Mucosa of stomach (tissue), 1 donor: ENCODE results near the gene REG1A.

ENCODE experiments used
- H3K27me3 ChIP-seq: one replicate; pipeline ENCODE4 v1.7.0; 2013; ENCODE audit warnings: mild to moderate bottlenecking, low read length; ENCODE audit not compliant: control insufficient read depth, insufficient read depth
- H3K36me3 ChIP-seq: one replicate; pipeline ENCODE4 v1.7.0; 2013; ENCODE audit warnings: low read length; ENCODE audit not compliant: control insufficient read depth, insufficient read depth
- H3K4me1 ChIP-seq: one replicate; pipeline ENCODE4 v1.7.0; 2013; ENCODE audit warnings: mild to moderate bottlenecking, low read length; ENCODE audit not compliant: control insufficient read depth, insufficient read depth
- H3K4me3 ChIP-seq: one replicate; pipeline ENCODE4 v1.7.0; 2013; ENCODE audit warnings: low read length
- H3K9ac ChIP-seq: one replicate; pipeline ENCODE4 v1.7.0; 2013; ENCODE audit warnings: mild to moderate bottlenecking, low read length, moderate library complexity
- H3K9me3 ChIP-seq: one replicate; pipeline ENCODE4 v1.7.0; 2013; ENCODE audit warnings: mild to moderate bottlenecking, low read length, moderate library complexity; ENCODE audit not compliant: control insufficient read depth
- donor health status: Pancreatic carcinoma.

REG1A gene

DNA sequence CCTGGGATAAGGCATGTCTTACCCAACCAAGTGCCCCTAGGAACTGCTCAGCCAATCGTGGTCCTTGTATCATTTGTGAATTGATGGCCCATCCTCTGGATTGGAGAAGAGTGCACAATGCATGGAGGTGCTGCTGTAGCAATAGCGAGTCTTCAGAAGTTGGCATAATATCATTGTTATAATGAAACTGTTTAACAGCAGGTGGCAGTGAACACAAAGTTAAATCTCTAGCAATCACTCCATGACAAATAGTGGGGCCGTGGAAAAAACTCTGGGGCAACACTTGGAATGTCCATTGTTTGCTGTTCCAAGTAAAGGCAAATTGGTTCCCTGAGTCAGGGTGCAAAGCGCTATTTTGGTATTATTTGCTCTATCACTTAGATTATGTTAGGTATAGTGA, 11.4 kb downstream of the REG1A start:
- no peak overlapping the region for H3K9ac ChIP-seq
- no peak overlapping the region for H3K4me3 ChIP-seq
- H3K4me1 ChIP-seq: no peaks in the 10 kb centered on the region
- H3K9me3 ChIP-seq: no peaks in the 10 kb centered on the region
- H3K27me3 ChIP-seq: no peaks in the 10 kb centered on the region
- no peaks in the 10 kb centered on the region for H3K36me3 ChIP-seq

DNA sequence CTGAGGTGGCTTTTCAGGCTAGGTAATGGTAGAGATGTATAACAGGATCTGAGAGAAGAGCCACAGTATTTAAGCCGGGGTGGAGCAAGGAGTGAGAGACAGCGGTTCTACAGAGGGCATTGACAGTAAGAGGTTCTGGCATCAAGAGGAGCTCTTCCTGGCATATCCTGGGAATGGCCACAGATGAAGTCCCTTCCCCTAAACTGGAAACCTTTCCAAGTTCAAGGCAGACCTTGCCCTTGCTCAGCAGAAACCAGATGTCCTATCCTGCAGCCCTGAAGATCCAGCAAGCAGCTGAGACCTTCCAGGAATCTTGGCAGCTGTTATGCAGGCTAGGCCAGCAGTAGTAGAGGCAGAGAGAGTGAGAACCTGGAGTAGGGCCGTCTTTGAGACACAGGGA, 18.1 kb downstream of the REG1A start:
- Histone ChIP-seq H3K9ac (no peak overlapping the region), H3K9me3 (no peaks in the 10 kb centered on the region), H3K4me1 (no peaks in the 10 kb centered on the region), H3K27me3 (no peaks in the 10 kb centered on the region), H3K36me3 (no peaks in the 10 kb centered on the region), H3K4me3 (no peak overlapping the region)

DNA sequence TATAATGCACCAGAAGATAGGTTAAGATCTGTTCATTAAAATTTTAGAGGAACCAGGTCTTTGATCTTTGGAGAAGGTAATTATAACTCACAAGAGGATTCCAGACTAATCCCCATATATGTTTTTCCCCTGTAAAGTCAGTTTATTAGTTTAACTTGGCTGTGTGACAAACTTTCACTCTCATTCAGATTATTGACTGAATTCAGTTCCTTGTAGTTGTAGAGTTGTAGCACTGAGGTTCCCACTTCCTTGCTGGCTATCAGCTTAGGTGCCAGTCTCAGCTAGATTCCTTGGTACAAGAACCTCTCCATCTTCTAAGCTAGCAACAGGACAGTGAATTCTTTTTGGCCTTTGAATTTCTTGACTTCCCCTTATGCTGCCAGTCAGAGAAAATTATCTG, 19.1 kb downstream of the REG1A start:
- H3K4me3 ChIP-seq: no peak overlapping the region
- no peaks in the 10 kb centered on the region for H3K27me3 ChIP-seq
- H3K9me3 ChIP-seq: no peaks in the 10 kb centered on the region
- H3K36me3 ChIP-seq: no peaks in the 10 kb centered on the region
- H3K9ac ChIP-seq: no peak overlapping the region
- H3K4me1 ChIP-seq: no peaks in the 10 kb centered on the region

DNA sequence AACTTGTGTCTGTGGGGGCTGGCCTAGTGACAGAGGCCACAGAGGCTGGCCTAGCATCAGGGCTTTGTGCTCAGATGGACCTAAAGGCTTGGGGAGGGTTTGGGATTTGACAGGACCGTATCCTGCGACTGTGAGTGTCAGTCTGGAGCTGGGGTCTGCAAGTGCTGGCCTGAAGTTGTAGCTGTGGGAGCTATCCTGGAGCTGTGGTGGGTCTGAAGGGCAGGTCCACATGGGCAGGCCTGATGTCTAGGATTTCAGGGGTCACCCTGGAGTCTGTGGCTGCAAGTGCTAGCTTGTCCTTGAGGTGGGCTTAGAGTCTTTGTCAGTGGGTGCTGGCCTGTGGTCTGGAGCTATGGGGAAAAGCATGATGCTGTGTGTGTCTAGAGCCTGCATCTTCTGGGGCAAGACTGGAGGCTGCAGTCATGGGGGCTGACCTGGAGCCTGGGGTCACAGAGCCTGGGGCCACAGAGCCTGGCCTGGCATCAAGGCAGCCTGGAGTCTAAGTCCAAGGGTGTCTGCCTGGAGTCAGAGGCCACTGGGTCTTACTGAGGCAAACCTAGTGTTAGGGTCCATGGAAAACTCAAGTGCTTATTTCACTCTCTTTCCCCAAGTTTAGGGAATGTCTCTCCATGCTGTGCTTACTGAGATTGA, 35.7 kb downstream of the REG1A start:
- no peak overlapping the region for H3K4me3 ChIP-seq
- no peak overlapping the region for H3K9ac ChIP-seq
- no peaks in the 10 kb centered on the region for H3K36me3 ChIP-seq
- no peaks in the 10 kb centered on the region for H3K4me1 ChIP-seq
- no peaks in the 10 kb centered on the region for H3K9me3 ChIP-seq
- H3K27me3 ChIP-seq: peaks cover 6% of the 10 kb centered on the region

DNA sequence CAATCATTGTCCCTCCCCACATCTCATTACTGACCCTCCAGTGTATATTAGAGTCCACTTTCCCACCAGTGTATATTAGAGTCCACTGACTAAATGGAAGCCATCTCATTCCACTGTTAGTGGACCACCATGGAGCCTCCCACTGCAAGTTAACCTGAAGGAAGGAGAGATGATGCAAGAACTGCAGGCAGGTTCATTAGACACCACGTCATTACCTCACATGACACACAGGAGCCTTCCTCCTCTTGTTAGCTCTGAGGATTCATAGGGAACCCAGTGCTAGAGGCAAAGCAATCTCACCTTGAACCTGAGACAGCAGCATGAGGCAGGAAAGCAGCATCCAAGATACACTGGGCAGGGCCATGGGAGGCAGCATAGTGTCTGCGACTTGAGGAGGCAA, 38.7 kb downstream of the REG1A start:
- H3K27me3 ChIP-seq: peaks cover 6% of the 10 kb centered on the region
- H3K36me3 ChIP-seq: no peaks in the 10 kb centered on the region
- H3K9ac ChIP-seq: no peak overlapping the region
- H3K9me3 ChIP-seq: no peaks in the 10 kb centered on the region
- no peaks in the 10 kb centered on the region for H3K4me1 ChIP-seq
- H3K4me3 ChIP-seq: no peak overlapping the region

- H3K4me3 ChIP-seq: no peak within 1 kb of the TSS
- H3K9me3 ChIP-seq: no peaks in the 10 kb centered on the region
- H3K36me3 ChIP-seq: no peaks in the 10 kb centered on the region
- no peak within 1 kb of the TSS for H3K9ac ChIP-seq
- peaks cover 6% of the 10 kb centered on the region for H3K27me3 ChIP-seq
- H3K4me1 ChIP-seq: no peaks in the 10 kb centered on the region
Observed at GRCh38 chr2:79159653-79160052, 39.4 kb downstream of the REG1A start, which contains the start of gene REG3A. Gene REG3A (minus strand): TSS chr2:79159753. CDS start chr2:79159405, 348 bp downstream.

GRCh38 chr2:79162132-79162531, 41.8 kb downstream of the REG1A start:
- Histone ChIP-seq H3K27me3 (peaks cover 6% of the 10 kb centered on the region), H3K36me3 (no peaks in the 10 kb centered on the region), H3K9me3 (no peaks in the 10 kb centered on the region), H3K4me1 (no peaks in the 10 kb centered on the region), H3K4me3 (no peak overlapping the region), H3K9ac (no peak overlapping the region)

DNA sequence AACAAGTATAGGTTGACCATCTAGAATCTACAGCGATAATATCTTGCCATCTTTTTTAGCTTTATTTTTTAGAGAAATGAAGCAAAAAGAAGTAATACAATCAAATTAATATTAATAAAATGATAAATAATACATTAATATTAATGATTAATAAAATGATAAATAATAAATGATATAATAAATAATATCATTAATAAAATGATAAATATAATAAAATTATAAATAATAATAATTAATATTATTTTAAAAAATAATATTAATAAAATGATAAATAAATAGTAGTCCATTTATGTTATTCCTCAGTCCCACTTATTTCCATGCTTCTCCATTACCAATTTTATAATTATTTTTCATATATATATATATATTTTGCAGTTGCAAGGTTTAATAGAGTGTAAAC, 42.5 kb downstream of the REG1A start:
- peaks cover 6% of the 10 kb centered on the region for H3K27me3 ChIP-seq
- H3K4me1 ChIP-seq: no peaks in the 10 kb centered on the region
- no peaks in the 10 kb centered on the region for H3K9me3 ChIP-seq
- H3K4me3 ChIP-seq: no peak overlapping the region
- H3K36me3 ChIP-seq: no peaks in the 10 kb centered on the region
- H3K9ac ChIP-seq: no peak overlapping the region

DNA sequence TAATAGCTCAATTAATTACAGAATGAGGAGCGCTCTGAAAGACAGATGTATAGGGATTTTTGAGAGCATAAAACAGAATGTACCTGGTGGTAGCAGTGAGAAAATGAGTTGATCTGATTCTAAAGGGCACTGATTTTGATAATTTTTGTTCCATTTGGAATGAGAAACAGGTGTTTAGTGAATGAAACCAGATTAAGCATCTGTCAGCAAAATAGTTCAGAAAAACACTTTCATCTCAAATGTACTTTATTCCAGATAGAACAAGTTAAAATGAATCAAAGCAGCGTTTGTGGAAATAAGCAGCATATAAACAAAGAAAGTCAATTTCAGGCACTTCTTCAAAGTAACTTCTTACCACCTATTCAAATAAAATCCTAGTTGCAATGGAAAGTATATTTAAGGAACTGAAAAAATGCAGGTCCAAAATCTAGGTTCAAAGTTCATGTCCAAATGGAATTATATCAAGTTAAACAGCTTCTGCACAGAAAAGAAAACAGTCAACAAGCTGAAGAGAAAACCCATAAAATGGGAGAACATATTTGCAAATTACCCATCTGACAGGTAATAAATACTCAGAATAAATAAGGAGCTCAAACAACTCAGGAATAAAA, 51.2 kb downstream of the REG1A start:
- Histone ChIP-seq H3K4me1 (no peaks in the 10 kb centered on the region), H3K4me3 (no peak overlapping the region), H3K27me3 (no peaks in the 10 kb centered on the region), H3K9ac (no peak overlapping the region), H3K36me3 (no peaks in the 10 kb centered on the region), H3K9me3 (no peaks in the 10 kb centered on the region)
